Measurements from ENCODE around the gene KRT13.

KRT13 gene

DNA sequence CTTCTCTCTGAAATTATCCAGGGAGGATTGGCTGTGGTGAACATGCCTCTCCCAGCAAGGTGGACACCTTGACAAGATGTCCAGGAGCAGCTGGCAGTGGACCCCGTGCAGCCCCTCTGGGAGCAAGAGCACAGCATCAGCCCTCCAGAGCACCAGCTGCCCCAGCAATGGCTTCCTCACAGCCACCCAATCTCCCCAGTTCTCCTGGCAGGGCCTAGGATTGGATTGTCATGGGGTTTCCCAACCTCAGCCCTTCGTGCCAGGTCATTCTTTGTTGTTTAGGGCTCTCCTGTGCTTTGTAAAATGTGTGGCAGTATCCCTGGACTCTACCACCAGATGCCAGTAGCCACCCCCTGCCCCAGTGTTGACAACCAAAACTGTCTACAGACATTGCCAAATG, 13.9 kb downstream of the KRT13 start:
- no peak for DNase-seq

DNA sequence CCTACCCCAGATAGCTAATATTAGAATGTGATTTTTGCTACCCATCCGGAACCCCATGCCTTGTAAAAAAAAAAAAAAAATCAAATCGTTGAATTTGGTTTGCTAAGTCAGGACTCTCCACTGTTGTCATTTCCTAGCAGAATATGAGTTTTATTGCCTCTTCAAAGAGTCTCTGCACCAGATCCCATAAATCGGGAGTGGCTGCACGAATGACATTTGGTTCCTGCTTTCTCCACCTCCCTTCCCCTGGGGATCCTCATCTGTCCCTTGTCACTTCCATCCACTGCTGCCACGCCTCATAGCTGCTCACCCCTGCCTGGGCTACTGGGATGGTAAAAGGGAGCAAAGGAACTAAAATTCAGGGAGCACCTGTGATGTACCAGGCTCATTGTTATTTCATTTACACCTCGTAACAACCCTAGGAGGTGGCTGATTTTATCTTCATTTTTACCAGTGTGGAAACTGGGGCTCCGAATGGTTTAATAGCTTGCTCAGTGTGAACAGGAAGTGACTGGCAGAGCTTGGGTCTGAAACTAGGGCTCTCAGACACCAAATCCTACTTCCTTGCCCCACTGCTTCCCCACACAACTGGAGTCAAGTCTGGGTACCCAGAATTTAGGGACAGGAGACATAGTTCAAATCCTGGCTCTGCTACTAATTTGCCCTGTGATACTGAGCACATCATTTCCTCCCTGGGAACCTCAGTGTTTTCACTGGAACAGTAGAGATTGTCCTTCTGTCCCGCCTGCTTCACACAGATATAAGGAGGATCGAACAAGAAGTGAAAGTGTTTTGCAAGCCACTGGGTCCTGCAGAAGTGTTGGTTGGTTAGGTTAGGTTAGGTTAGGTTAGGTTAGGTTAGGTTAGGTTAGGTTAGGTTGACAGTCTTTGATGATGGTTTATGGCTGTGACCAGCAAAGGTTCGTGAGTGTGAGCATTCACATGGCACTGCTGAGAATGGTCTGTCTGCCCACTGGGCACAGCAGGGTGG, 15.1 kb downstream of the KRT13 start:
- DNase-seq = no peak

DNA sequence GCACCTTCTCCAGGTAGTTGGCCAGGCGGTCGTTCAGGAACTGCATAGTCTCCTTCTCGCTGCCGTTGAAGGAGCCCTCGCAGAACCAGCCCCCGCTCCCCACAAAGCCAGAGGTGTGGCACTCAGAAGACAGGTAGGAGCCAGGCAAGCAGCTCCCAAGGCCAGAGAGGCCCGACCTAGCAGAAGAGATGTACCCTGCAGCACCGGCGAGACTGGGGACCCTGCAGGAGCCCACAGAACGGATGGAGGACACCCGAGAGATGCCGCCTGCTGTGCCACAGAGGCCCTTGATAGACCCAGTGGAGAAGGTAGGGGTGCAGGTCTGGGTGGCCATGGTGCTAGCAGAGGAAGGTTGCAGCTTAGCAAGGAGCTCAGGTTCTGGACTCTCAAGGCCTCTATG, 15.9 kb downstream of the KRT13 start, which contains the start of gene KRT36:
TSS of gene KRT36 (minus strand) at position 380 of the 400 bp plus-strand sequence. CDS start at position 334, 46 bp downstream.
- DNase-seq = no peak

DNA sequence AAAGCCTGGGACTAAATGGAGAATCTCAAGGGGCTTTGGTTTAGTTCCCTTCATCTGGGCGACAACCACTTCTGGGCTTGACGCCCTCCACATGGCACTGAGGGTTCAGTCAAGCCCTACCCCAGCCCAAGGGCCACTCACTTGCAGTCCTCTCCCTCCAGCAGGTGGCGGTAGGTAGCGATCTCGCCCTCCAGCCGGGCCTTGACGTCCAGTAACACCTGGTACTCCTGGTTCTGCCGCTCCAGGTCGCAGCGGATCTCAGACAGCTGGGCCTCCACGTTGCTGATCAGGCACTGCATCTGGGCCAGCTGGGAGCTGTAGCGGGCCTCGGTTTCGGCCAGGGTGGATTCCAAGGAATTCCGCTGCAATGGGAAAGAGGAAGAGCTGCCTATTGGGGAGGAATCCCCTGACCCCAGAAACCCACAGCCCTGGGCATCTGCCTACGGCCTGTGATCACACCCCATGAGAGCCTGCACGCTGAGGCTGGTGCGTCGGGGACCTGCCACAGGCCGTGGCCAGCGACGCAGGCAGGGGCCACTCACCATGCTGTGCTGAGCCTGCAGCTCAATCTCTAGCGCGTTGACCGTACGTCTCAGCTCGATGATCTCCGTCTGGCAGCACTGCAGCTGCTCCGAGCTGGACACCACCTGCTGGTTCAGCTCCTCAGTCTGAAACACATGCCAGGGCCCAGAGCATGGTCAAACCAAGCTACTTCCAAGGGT, 18.4 kb downstream of the KRT13 start:
- peak; percentile 24 for DNase-seq

DNA sequence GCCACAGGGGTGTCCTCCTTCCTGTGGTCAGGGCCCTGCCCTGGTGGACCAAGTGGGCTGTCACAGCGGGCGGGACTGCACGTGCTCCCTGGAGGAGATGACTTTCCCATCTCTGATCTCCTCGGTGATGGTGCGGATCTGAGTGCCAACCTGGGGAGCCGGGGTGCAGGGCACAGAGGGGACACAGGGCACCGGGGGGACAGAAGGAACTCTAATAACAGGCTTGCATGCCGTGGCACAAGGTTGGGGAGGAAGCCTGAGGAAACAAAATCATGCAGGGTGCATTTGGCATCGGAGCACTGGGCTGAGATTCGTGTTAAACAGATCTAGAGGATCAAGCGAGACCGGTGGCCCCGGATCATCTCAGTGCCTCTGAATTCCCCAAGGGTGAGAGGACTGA, 19.1 kb downstream of the KRT13 start:
- no peak for DNase-seq

DNA sequence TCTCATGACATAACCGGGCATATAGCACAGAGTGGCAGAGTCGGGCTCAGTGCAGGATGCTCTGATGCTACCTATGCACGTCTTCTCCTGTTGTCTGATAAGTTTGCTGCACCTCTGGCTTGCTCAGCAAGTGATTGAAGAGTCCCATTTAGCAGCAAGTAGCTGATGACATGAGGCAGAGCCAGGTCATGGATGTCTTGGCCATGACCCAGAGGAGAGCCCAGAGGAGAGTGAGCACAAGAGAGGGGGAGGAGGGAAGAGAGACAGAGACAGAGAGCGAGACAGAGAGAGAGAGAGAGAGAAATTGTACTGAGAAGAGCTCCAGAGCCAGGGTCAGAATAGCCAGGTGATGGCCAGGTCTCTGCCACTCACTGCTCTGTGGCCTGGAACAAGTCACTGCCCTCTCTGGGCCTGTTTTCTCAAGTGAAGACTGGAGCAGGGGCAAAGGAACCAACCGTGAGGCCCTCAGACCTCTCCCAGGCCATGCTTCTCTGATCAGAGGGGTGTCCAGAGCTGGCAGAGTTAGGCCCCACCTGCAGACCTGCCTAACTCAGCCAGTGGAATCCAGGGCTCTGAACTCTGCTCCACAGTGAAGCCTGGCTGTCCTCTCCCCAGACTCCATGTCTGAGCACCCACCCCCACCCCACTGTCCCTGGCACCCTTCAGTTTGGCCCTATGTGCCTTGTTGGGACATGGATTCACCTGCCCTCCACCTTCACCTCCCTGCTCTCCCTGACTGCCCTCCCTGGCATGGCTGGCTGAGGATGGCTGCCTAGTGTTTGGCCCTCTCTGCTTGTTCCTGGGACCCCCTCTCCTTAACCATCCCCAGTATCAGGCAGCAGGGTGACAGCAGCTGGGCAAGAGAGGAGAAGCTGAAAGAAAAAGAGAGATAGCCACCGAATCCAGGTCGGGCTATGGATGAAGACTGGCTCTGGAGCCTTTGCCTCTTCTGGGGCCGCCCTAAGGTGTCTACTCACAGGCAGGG, 20.2 kb downstream of the KRT13 start:
- no peak for DNase-seq

DNA sequence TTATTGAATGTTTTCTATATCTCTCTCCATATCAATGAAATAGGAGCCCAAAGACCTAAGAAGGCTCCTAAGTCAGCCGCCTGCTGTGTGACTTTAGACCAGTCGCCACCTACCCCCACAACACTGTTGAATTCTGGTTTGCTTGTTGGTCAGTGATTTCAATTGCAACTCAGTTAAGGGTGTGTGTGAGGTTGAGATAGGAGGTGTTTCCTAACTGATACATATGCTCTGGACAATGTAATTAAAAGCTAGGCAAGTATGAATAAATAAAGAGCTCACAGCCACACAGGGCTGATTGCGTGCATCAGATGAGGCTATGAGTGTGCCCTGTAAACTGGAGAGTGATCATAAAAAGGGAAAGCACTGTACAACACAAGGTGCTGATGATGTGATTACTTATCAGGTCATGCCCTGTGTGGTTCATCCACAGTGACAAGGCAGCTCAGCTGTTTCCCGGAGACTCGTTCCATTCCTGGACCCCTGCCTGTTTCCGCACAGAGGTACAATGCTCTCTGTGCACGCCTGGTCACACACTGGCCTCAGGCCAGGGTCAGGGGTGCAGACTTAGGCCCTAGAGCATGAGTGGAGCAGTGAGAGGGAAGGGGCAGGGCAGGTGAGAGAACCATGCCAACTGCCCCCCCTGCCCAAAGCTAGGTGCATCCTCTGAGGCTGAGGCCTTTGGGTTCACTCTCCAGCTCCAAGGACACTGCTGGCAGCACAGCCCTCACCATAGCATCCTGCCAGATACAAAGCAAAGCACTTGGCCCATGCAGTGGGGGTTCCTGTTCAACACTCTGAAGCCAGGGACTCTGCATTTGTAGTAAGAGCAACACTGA, 21.2 kb downstream of the KRT13 start:
- DNase-seq = no peak

DNA sequence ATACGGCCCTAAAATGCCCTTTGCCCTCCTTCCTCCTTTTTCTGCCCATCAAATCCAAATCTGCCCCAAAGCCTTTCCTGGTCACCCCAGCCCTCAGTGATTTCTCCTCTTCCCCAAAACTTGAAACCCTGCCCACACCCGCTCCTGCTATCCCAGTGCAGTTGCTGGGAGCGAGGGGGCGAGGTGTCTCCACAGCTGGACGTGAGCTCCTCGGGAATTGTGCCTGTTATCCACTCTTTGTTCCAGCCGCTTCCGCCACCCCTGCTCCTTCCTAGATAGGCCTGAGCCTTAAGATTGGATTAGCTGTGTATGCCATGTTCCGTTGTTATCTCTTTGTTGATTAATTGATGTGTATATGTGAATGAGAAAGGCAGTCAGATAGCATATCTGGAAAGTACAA, 21.9 kb downstream of the KRT13 start:
- DNase-seq = no peak

DNA sequence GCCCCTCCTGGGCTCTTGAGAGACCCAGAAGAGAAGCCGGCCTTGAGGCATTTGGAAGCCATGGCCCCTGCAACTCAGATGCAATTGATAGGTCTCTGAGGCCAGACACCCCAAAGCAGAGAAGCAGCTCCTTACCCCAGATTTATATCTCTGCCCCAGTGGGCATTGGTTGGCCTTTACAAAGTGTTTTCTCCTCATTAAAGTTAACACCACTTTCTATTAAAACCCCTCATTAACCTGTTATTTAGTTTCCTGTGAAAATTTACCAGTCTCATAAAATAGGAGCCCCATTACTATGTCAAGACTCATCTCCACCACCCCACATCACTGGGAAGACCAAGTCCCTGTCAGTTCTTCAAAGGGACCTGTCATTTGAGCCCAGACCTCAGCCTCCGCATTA, 24.4 kb downstream of the KRT13 start, which contains the start of gene KRT35:
TSS of gene KRT35 (minus strand) at position 116 of the 400 bp plus-strand sequence. CDS start at position 62, 54 bp downstream.
- DNase-seq = no peak

DNA sequence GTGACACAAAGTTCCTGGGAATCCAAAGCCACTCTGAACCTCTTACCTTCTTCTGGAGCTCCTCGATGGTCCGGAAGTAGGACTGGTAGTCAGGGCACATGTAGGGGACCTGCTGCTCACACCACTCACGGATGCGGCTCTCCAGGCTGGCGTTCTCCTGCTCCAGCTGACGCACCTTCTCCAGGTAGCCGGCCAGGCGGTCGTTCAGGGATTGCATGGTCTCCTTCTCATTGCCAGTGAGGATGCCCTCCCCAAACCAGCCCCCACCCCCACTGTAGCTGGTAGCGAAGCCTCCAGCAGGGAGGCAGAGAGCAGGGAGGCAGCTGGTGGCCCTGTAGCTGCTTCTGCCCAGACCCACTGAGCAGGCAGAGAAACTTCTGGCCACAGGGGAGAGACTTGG, 24.8 kb downstream of the KRT13 start:
- no peak for DNase-seq

DNA sequence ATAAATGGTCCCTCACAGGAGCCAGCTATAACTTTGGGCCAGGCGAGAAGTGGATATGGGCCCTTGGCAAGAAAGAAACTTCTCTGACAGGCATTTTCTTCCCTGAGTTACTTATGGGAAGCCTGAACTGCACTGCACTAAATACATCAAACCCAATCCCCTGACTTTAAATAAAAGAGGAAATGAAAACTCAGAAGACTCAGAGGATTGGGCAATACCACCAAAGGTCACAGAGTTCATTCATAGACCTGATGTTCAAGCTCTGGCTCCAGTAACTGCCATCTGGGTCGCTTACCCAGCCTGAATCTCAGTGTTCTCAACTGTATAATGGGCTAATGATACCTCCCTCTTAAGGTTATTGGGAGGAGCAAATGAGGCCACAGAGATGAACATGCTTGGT, 25.3 kb downstream of the KRT13 start:
- no peak for DNase-seq

DNA sequence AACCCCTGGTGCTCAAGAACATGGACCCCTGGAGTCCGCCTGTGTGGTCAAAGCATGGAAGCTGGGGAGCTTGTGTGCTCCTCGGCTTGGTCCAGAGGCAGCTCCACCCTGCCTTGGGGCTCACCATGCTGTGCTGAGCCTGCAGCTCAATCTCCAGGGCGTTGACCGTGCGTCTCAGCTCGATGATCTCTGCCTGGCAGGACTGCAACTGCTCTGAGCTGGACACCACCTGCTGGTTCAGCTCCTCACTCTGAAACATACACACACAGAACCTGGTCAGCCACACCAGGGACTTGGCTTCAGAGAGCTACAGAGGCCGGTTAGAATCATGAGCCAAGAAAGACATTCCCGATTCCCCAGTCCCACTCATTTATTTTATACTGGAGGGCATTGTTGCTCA, 27.2 kb downstream of the KRT13 start:
- DNase-seq = no peak

DNA sequence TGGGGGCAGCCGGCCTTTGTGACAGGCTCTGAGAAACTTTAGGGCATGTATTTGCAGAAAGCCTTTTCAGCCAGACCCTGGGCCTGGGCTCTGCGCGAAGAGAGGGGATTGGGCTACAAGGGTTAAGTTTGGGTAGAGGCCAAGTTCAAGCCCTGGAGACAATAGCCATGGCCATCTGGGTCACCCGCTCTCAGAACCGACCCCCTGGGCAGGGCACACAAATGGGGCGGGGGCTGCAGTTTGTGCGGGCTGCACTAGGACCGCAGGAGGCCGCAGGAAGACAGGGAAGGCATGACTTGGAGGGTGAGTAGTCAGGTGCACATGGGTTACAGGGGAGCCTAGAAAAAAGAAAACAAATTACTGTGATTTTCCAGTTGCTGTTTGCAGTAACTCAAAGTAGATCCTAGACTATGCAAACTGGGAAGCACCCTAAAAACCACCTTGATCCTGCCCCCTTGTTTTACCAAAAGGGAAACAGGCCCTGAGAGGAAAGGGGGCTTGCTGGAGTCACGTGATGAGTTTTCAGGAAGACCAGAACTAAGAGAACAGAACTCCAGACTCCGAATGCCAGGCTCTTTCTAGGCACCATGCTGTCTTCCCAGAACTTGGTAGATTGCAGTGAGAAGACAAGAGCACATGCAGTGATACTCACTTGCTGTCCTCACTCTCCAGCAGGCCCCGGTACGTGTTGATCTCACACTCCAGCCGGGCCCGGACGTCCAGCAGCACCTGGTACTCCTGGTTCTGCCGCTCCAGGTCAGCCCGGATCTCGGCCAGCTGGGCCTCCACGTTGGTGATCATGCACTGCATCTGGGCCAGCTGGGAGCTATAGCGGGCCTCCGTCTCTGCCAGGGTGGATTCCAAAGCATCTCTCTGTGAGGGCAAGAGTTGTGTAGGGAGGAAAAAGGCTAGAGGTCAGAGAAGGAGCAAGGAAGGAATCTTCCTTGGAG, 28.3 kb downstream of the KRT13 start:
- no peak for DNase-seq

DNA sequence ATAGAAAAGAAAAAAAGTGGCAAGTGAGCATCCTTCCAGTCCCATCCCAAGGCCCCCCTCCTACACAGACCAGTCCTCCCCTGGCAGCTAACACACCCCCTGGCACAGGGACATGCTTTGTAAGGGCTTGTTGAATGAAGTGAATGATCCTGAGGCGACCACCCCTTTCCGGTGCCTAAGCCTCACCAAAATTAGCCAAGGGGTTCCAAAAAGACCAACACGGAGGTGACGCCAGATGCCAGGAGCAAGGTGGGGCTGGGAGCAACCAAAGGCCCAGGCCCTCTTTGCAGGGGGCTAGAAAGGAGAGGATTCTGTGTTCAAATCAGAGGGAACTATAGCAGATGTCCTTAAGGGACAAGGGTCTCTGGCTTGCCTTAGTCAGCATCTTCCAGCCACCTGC, 30.0 kb downstream of the KRT13 start:
- no peak for DNase-seq

DNA sequence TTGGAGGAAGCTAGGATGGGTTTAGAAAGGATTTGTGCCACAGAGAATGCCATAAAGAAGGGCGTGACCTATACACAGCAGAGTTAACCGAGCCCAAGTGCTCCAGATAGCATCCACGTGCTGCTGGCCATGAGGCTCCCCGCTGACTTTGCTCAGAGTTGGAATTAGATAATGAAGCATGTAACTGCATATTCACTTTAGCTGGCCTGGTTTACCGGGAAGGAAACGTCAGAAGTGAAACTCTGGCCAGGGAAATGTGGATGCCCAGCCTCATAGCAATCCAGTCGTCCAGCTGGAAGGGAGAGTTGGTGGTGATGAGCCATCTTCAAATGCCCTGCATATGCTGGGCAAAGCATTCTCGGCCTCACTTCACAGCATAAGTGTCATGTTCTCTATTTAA, 30.5 kb downstream of the KRT13 start:
- DNase-seq = no peak

DNA sequence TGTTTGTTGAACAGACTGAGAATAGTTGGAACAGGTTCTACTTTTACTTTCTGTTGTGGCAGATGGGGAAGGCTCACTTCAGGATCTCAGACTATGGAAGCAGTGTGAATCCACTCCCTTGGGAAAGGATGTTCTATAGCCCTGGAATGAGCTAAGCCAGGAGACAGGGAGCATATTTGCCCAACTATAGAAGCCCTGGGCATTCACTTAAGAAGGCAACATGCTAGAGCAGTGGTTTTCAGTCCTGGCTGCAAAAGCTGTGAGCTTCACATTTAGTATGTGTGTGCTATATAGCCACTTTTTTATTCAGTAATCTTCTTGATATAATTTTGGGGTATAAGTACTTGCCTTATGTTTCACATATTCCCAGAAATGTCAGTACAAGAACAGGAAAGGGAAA, 37.1 kb downstream of the KRT13 start:
- no peak for DNase-seq

DNA sequence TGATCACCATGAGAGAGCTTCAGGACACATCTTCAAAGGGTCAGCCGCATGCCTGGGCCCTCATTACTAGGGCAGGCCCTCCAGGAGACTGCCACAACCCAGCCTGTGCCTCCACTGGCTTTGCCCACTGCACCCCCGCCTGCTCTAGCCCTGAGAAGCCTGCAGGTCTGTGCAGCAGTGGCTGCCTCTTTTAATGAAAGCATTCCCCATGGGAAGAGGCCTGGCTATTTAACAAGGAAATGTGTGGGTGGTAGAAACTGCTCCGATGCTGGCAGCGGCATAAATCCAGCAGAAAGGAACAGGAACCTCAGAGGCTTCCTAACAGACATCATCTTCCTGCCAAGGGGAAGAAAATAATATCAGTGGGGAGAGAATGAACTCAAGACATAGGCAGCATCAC, 37.9 kb downstream of the KRT13 start:
- DNase-seq = no peak

DNA sequence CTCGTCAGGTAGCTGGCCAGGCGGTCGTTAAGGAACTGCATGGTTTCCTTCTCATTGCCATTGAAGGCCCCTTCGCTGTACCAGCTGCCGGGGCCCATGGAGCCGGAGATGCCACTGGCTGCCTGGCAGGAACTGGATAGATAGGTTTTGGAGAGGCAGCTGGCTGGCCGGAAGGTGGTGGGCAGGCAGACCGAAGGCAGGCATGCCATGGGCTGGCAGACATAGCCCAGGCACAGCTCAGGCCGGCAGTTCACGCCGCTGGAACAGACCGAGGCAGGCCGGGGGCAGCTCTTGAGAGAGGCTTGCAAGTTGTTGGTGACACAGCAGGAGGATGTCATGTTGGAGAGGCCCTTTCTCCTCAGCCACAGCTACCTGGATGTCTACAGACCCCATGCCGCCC, 38.4 kb downstream of the KRT13 start, which contains the start of gene KRT32:
TSS of gene KRT32 (minus strand) at position 399 of the 400 bp plus-strand sequence. CDS start at position 338, 61 bp downstream.
- no peak for DNase-seq

DNA sequence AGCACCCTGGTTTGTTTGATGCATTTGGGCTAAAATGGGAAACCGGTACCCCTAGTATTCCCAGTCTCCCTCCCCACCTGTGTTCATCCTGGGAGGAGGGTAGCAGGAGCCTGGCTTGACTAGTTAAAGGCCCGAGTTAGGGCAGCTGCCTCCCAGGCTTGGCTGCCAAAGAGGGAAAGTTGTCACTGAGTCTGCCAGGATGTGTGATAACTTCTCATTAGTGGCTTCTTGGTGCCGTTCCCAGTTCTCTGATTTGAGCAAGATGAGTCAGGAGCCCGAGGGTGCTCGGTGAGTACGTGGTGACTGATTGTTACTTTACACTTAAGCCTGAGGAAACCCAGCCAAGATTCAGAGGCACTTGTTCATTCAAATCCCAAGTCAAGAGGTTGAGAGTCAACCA, 40.7 kb downstream of the KRT13 start:
- no peak for DNase-seq

DNA sequence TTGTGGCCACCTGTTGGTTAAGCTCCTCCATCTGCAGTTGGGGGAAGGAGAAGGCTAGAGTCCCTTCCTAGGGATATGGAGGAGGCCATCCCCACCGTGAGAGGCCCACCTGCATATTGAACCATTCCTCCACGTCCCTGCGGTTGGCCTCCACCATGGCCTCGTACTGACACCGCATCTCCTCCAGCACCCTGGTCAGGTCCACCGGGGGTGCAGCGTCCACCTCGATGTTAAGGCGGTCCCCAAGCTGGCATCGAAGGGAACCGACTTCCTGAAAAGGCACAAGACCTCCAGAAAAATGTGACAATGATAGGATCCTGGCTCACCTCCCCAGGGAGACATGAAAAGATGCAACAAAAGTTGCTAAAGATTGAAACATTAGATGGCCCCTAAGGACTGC, 41.2 kb downstream of the KRT13 start:
- DNase-seq = no peak
